Kidney tubule cell (primary cell): ENCODE results near the gene SSTR5.

Source experiments
- DNase-seq: peaks from one replicate; pipeline ENCODE4 v3.0.0-alpha.2; 2018; ENCODE audit warnings: low spot score

SSTR5 gene

DNA sequence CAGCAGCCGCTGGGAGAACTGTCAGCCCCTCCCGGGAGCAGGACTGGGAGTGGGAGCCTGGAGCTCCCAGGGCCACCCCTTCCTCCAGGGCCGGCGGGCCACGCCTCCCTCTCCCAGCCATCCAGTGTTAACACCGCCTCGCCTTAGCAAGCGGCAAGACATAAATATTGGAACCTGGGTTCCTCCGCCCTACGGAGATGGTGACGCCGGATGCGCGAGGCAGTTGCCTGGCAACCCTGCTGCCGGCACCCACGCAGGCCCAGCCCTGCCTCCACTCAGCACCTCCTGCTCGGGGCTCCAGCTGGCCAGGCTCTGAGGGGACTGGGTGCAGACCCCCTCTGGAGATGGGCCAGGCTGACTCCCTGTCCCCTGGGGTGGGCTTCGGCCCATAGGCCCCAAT is 52.9 kb downstream of the SSTR5 start:
- DNase-seq = peak; percentile 4

DNA sequence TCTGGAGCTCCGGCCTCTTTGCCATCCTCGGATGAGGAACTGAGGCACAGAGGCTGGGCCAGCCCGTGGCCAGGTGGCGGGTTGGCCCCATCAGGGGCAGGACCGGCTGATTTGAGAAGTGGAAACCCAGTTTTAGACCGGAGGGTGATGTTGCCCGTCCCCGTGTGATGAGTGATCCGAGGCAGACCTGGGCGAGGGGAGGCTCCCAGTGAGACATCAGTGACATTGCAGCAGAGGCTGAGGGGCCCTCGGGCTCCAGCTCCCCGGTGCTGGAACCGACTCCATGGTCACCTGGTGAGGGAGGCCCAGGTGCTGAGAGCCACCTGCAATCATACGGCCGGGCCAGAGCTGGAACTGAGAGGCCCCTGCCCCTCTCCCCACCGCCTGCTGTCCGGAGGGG is 53.5 kb downstream of the SSTR5 start:
- no peak for DNase-seq

DNA sequence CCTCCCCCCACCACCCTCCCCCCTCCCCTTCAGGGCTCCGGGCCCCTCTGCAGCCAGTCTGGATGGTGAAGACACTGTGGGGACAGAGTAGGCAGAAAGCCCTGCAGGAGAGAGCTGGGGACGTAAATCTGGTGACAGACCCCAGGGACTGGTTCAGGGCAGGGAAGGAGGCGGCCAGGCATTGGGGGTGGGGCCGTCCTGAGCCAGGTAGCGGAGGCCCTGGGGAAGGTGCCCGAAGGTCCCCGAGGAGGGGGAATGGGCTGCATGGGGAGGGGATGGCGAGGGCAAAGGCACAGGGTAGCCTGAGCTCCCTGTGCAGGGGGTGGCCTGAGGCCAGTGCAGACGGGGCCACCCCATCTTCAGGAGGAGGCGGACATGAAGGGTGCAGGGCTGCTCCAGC is 54.0 kb downstream of the SSTR5 start:
- DNase-seq = no peak

DNA sequence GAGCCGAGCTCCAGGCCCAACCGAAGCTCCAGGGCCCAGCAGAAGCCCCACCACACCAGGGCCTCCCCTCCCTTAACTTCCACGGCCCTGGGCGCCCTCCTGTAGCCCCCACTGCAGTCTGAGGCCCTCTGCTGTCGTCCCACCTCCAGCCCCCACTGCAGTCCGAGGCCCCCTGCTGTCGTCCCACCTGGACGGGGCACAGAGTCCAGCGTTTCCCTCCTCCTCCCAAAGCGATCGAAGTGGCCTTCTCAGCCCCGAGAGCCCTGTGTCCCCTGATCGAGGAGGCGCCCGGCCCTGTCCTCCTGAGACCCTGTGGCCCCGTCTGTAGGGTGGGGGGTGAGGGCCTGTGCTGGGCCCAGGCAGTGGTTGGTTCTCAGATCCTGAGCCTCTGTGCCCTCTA is 54.6 kb downstream of the SSTR5 start:
- DNase-seq = no peak

DNA sequence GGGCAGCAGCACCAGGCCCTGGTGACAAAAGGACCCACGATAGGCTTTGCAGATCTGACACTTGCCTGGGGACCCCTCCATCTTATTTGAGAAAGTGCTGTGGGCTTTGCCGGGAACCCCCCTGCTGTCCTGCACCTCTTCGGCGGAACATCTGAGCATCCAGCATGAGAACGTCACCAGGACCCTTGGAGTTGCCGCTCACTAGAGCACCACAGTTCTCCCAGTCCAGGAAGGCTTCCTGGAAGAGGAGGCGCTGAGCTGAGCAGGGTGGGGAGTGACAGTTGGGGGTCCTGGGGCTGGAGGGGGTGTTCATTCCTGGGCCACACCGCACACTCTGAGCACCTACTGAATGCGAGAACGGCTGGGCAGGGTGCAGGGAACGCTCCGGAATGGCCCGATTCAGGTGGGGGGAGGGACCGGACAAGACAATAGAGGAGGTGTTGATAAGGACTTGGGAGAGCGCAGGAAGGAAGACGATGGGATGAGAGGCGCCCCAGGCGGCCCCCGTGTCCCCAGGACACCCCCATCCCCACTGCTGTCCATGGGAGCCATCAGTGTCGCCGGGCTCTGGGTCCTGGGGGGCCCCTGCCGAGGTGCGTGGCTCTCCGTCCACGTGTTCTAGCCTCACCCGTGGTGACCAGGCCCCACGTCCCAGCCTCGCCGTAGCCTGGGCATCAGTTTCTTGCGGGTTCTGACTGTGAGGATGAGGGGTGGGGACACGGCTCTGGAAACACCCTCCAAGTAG is 55.6 kb downstream of the SSTR5 start:
- DNase-seq = no peak

DNA sequence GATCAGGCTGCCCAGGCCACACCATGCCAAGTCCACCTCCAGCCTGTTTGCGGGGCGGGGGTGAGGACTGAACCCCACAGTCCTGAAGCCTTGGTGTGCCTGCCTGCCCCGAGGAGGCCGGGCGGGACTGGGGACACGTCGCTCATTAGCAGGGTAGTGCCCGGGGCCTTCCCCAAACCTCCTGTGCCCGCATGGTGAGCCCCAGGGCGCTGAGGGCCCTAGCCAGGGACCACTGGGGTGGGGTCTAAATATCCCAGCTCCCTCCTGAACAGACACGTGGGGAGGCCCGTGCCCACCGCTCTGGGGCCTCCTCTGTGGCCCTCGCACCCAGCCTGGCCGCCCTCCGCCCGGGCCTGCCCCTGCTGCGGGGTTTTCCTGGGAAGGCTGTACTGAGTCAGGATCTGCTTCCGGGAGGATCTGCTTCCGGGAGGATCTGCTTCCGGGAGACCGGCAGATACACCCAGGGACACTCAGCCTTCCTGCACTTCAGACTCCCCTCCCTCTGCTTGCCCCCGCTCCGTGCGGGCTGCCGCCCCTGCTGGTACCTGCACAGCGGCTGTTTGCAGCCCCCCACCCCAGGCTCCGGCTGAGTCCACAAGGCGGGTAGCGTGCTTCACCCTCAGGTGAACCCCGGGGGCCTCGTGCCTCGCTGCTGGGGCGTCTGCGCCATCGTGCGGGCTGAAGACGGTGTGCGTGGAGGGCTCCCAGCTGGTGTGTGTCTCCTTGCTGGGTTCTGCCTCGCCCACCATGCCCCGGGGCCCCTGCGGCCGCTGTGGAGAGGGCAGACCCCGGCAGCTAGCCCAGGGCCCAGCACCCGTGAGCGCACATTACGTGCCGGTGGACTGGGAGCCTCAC is 56.8 kb downstream of the SSTR5 start:
- no peak for DNase-seq

DNA sequence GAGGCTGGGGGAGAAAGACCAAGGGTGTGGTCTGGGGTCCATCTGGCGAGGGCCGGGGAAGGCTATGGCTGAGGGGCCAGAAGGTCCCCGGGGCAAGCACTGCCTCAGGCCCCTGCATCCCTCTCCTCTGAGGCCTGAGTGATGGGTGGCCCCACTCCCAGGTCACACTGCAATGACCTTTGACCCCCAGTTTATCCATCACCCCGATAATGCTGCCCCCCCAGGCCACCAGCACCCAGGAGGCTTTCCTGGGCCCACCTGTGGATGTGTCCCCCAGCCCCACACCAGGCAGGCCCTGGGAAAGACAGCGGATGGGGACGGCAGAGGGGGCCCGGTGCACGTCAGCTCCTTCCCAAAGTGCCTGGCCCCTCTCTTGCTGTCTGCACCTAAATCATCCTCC is 57.8 kb downstream of the SSTR5 start:
- no peak for DNase-seq
